SK-N-SH (cell line): ENCODE measurements around the gene SAMD5. TPM values are rescaled to one million over a fixed set of nuclear protein-coding genes. Genes with fewer than 3 reads are reported as not detected.

Experiments
- CTCF ChIA-PET: fragments of 300-600, 350-600 bp; formaldehyde crosslinking; extraction: SDS; loops from one replicate; lab custom pipeline; 2021; lab: Yijun Ruan, JAX
- POLR2A ChIA-PET: fragments of 350-600 bp; sonication (Branson Sonifier 250); formaldehyde crosslinking; extraction: SDS; loops from one replicate; lab custom pipeline; 2020; ENCODE audit warnings: antibody characterized with exemption, inconsistent platforms; lab: Yijun Ruan, JAX
- DNase-seq: peaks from one replicate; pipeline ENCODE4 v3.0.0; 2012
- H2AFZ ChIP-seq: fragments of 200-600 bp; sonication (generic); 2 replicates; pipeline ENCODE4 v1.8.1; 2016; ENCODE audit warnings: antibody characterized with exemption, mild to moderate bottlenecking, low read depth
- H3F3A ChIP-seq: fragments of 200-600 bp; sonication (generic); replicated peaks from 2 replicates; pipeline ENCODE3; 2016; ENCODE audit warnings: antibody characterized with exemption, mild to moderate bottlenecking; ENCODE audit not compliant: insufficient read depth
- H3K27ac ChIP-seq, 2 experiments: fragments of 200-500 bp in 1 of 2; fragments of 200-600 bp in 1 of 2; sonication (Bioruptor generic) in 1 of 2; sonication (generic), shearing (Covaris generic) in 1 of 2; 2 replicates each; pipeline versions ENCODE4 v1.5.1 to v1.6.1; 2014 to 2016; ENCODE audit warnings: low read depth in 2 of 2, inconsistent platforms in 1 of 2, low read length in 1 of 2, mild to moderate bottlenecking in 1 of 2, mixed read lengths in 1 of 2
- H3K27me3 ChIP-seq: fragments of 200-600 bp; sonication (generic), shearing (Covaris generic); 2 replicates; pipeline ENCODE4 v1.6.1; 2016; ENCODE audit warnings: mixed run types; ENCODE audit not compliant: insufficient read depth
- H3K36me3 ChIP-seq, 2 experiments: fragments of 200-500 bp in 1 of 2; fragments of 200-600 bp in 1 of 2; sonication (Bioruptor generic) in 1 of 2; sonication (generic) in 1 of 2; replicated peaks in 1 of 2; 2 replicates each; pipeline versions ENCODE3 to v1.5.1; 2014 to 2016; ENCODE audit warnings: low read length in 1 of 2, mild to moderate bottlenecking in 1 of 2; ENCODE audit not compliant: insufficient read depth in 2 of 2, control insufficient read depth in 1 of 2
- H3K4me1 ChIP-seq, 2 experiments: fragments of 200-500 bp in 1 of 2; fragments of 200-600 bp in 1 of 2; sonication (Bioruptor generic) in 1 of 2; sonication (generic), shearing (Covaris generic) in 1 of 2; 2 replicates each; pipeline versions ENCODE4 v1.5.1 to v1.6.1; 2014 to 2016; ENCODE audit warnings: low read depth in 1 of 2, low read length in 1 of 2, mixed run types in 1 of 2; ENCODE audit not compliant: insufficient read depth in 2 of 2, control insufficient read depth in 1 of 2
- H3K4me2 ChIP-seq: fragments of 200-600 bp; sonication (generic), shearing (Covaris generic); 2 replicates; pipeline ENCODE4 v1.6.1; 2017; ENCODE audit warnings: mixed run types
- H3K4me3 ChIP-seq, 2 experiments: fragments of 200-500 bp in 1 of 2; fragments of 200-600 bp in 1 of 2; sonication (Bioruptor generic) in 1 of 2; sonication (generic), shearing (Covaris generic) in 1 of 2; 2 replicates each; pipeline versions ENCODE4 v1.5.1 to v1.8.1; 2014 to 2016; ENCODE audit warnings: low read depth in 2 of 2, inconsistent platforms in 1 of 2, low read length in 1 of 2, mild to moderate bottlenecking in 1 of 2, mixed read lengths in 1 of 2, moderate library complexity in 1 of 2
- H3K79me2 ChIP-seq: fragments of 200-600 bp; sonication (generic); 2 replicates; pipeline ENCODE4 v1.8.1; 2017; ENCODE audit warnings: mild to moderate bottlenecking; ENCODE audit not compliant: insufficient read depth
- H3K9ac ChIP-seq: fragments of 200-600 bp; sonication (generic); 2 replicates; pipeline ENCODE4 v1.6.1; 2017; ENCODE audit warnings: mixed run types
- H3K9me2 ChIP-seq: fragments of 200-600 bp; sonication (generic); 2 replicates; pipeline ENCODE4 v1.6.1; 2017; ENCODE audit warnings: mixed run types
- H3K9me3 ChIP-seq: fragments of 200-600 bp; sonication (generic); 2 replicates; pipeline ENCODE4 v1.6.1; 2017; ENCODE audit warnings: mixed run types, mild to moderate bottlenecking, moderate library complexity
- H4K20me1 ChIP-seq: fragments of 200-600 bp; sonication (generic); 2 replicates; pipeline ENCODE4 v1.6.1; 2017; ENCODE audit warnings: mild to moderate bottlenecking, mixed run types; ENCODE audit not compliant: insufficient read depth
- EP300 ChIP-seq, 2 experiments: IDR thresholded peaks; 2 replicates each; pipeline versions ENCODE4 v1.4.0 to v1.6.1; 2012; ENCODE audit warnings: borderline replicate concordance in 1 of 2, low read depth in 1 of 2, low read length in 1 of 2
- EZH2phosphoT487 ChIP-seq: fragments of 200-600 bp; sonication (generic); IDR thresholded peaks from 2 replicates; pipeline ENCODE4 v1.6.1; 2017; ENCODE audit warnings: low read depth, mixed run types, mild to moderate bottlenecking, antibody characterized with exemption, moderate library complexity, borderline replicate concordance
- FOSL2 ChIP-seq: IDR thresholded peaks from 2 replicates; pipeline ENCODE4 v1.4.0; 2012; ENCODE audit warnings: low read depth, mild to moderate bottlenecking, moderate library complexity, borderline replicate concordance
- FOXJ3 ChIP-seq: sonication (generic); formaldehyde crosslinking; IDR thresholded peaks from 2 replicates; pipeline ENCODE4 v1.5.1; 2020; ENCODE audit warnings: mild to moderate bottlenecking, missing genetic modification reagents
- GABPA ChIP-seq: IDR thresholded peaks from 2 replicates; pipeline ENCODE4 v1.4.0; 2012; ENCODE audit warnings: low read depth, mild to moderate bottlenecking
- MEF2A ChIP-seq: IDR thresholded peaks from 2 replicates; pipeline ENCODE4 v1.4.0; 2012; ENCODE audit warnings: low read depth, borderline replicate concordance
- MXI1 ChIP-seq: IDR thresholded peaks from 2 replicates; pipeline ENCODE4 v1.6.1; 2012; ENCODE audit warnings: mild to moderate bottlenecking, low read depth, low read length, improper control_type of control experiment
- NRF1 ChIP-seq: IDR thresholded peaks from 2 replicates; pipeline ENCODE4 v1.6.1; 2012; ENCODE audit warnings: low read depth, mild to moderate bottlenecking, low read length
- POLR2AphosphoS5 ChIP-seq: IDR thresholded peaks from 2 replicates; pipeline ENCODE4 v1.6.1; 2012; ENCODE audit warnings: low read depth, low read length
- RCOR1 ChIP-seq: fragments of 150-350 bp; IDR thresholded peaks from 2 replicates; pipeline ENCODE4 v1.6.1; 2017; ENCODE audit warnings: antibody characterized with exemption, low read length
- RFX5 ChIP-seq: IDR thresholded peaks from 2 replicates; pipeline ENCODE4 v1.6.1; 2012; ENCODE audit warnings: mild to moderate bottlenecking, improper control_type of control experiment, low read length
- SIN3A ChIP-seq: IDR thresholded peaks from 2 replicates; pipeline ENCODE4 v1.6.1; 2012; ENCODE audit warnings: low read depth, mild to moderate bottlenecking, low read length, moderate library complexity, borderline replicate concordance
- TAF1 ChIP-seq: IDR thresholded peaks from 2 replicates; pipeline ENCODE4 v1.6.1; 2012; ENCODE audit warnings: low read depth, mild to moderate bottlenecking, low read length, moderate library complexity, borderline replicate concordance
- TEAD4 ChIP-seq: IDR thresholded peaks from 2 replicates; pipeline ENCODE4 v1.4.0; 2012; ENCODE audit warnings: mild to moderate bottlenecking, borderline replicate concordance; ENCODE audit not compliant: insufficient read depth
- YY1 ChIP-seq: IDR thresholded peaks from 2 replicates; pipeline ENCODE4 v1.4.0; 2012; ENCODE audit warnings: low read depth, mild to moderate bottlenecking
- polyA plus RNA-seq, 3 experiments: library from polyadenylated mRNA; depleted of rRNA; stranded (reverse); fragments of >200 nt; gene quantifications; 2 replicates each; pipeline ENCODE4 v1.2.3, GENCODE V29; 2012
- TF ChIP-seq, protein P1 (sequence below): IDR thresholded peaks from 2 replicates; pipeline ENCODE4 v1.4.0; 2012; ENCODE audit warnings: low read depth
- TF ChIP-seq, protein P2 (sequence below): fragments of 150-350 bp; IDR thresholded peaks from 2 replicates; pipeline ENCODE4 v1.6.1; 2016; ENCODE audit warnings: mild to moderate bottlenecking, low read depth, low read length
- TF ChIP-seq, protein P3 (sequence below): IDR thresholded peaks from 2 replicates; pipeline ENCODE4 v1.4.0; 2012; ENCODE audit warnings: low read depth, borderline replicate concordance
- TF ChIP-seq, protein P4 (sequence below): IDR thresholded peaks from 2 replicates; pipeline ENCODE4; 2012

The SAMD5 gene
- polyA plus RNA-seq, 1 of the 3 experiments (the other 2 are of a cell fraction), result not detected

DNA sequence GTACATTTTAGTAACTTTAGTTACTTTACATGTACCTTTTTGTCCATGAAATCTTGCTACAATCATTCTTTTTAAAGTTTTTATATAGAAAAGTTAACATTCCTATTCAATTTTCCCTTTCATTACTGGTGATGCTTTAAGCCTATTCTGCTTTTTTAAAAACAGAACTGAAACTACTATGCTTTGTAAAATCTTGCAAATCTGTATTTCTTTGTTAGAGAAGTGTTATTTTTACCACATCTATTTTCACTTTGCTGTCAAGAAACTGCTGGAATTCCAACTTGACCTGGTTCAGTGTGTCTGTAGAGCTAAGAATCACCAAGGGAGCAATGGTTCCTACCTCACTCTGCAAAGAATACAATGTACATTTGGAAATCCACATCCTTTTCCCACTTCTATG, 21.8 kb upstream of the SAMD5 start:
- no peaks in the 10 kb centered on the region; the same call in 1 of the 2 replicates for H3K27me3 ChIP-seq
- H3K4me2 ChIP-seq, result no peak overlapping the region
- TF ChIP-seq YY1 (no peak), MXI1 (no peak), GABPA (no peak), EZH2phosphoT487 (no peak), EP300 (IDR thresholded peaks at IDR 0.05; ENCODE audit: borderline replicate concordance in 1 of 2, low read depth in 1 of 2, low read length in 1 of 2) (no peak), FOXJ3 (CRISPR knock-in tag) (no peak), NRF1 (no peak), SIN3A (no peak), RFX5 (no peak), MEF2A (no peak), POLR2AphosphoS5 (no peak), FOSL2 (no peak), TEAD4 (no peak), TAF1 (no peak), RCOR1 (no peak)
- TF ChIP-seq, protein P1, sequence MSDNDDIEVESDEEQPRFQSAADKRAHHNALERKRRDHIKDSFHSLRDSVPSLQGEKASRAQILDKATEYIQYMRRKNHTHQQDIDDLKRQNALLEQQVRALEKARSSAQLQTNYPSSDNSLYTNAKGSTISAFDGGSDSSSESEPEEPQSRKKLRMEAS, result no peak
- TF ChIP-seq, protein P2, sequence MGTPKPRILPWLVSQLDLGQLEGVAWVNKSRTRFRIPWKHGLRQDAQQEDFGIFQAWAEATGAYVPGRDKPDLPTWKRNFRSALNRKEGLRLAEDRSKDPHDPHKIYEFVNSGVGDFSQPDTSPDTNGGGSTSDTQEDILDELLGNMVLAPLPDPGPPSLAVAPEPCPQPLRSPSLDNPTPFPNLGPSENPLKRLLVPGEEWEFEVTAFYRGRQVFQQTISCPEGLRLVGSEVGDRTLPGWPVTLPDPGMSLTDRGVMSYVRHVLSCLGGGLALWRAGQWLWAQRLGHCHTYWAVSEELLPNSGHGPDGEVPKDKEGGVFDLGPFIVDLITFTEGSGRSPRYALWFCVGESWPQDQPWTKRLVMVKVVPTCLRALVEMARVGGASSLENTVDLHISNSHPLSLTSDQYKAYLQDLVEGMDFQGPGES, result no peak
- TF ChIP-seq, protein P3, sequence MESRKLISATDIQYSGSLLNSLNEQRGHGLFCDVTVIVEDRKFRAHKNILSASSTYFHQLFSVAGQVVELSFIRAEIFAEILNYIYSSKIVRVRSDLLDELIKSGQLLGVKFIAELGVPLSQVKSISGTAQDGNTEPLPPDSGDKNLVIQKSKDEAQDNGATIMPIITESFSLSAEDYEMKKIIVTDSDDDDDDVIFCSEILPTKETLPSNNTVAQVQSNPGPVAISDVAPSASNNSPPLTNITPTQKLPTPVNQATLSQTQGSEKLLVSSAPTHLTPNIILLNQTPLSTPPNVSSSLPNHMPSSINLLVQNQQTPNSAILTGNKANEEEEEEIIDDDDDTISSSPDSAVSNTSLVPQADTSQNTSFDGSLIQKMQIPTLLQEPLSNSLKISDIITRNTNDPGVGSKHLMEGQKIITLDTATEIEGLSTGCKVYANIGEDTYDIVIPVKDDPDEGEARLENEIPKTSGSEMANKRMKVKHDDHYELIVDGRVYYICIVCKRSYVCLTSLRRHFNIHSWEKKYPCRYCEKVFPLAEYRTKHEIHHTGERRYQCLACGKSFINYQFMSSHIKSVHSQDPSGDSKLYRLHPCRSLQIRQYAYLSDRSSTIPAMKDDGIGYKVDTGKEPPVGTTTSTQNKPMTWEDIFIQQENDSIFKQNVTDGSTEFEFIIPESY, result no peak
- TF ChIP-seq, protein P4, sequence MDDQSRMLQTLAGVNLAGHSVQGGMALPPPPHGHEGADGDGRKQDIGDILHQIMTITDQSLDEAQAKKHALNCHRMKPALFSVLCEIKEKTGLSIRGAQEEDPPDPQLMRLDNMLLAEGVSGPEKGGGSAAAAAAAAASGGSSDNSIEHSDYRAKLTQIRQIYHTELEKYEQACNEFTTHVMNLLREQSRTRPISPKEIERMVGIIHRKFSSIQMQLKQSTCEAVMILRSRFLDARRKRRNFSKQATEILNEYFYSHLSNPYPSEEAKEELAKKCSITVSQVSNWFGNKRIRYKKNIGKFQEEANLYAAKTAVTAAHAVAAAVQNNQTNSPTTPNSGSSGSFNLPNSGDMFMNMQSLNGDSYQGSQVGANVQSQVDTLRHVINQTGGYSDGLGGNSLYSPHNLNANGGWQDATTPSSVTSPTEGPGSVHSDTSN, result no peak
- H3K4me3 ChIP-seq, result no peak overlapping the region
- ChIA-PET CTCF (interaction anchor here (1.2 kb wide), 1 partner anchor 16 kb away, joined by 3 read pairs; no protein-coding TSS in a partner anchor), POLR2A (no interaction called here)
- H3K9ac ChIP-seq, result no peak overlapping the region
- no peaks in the 10 kb centered on the region for H3F3A ChIP-seq
- H3K36me3 ChIP-seq, result no peaks in the 10 kb centered on the region
- no peak overlapping the region for H3K27ac ChIP-seq
- no peaks in the 10 kb centered on the region for H3K9me2 ChIP-seq
- H2AFZ ChIP-seq, result no peak overlapping the region
- no peak for DNase-seq
- no peaks in the 10 kb centered on the region for H3K4me1 ChIP-seq
- no peaks in the 10 kb centered on the region for H3K79me2 ChIP-seq
- no peaks in the 10 kb centered on the region for H4K20me1 ChIP-seq
- no peaks in the 10 kb centered on the region for H3K9me3 ChIP-seq
